Stimulated activated naive CD4-positive, alpha-beta T cell treated with Interleukin-2 at 50 U/mL for 16 hours (primary cell): ENCODE results near the gene NAA40.
"Not testable (repeated sequence)": the region's sequence is repeated elsewhere in the genome, so short reads cannot be mapped to it uniquely, and the experiment has no call there.

Experiments used
- DNase-seq: peaks from one replicate; lab custom pipeline; 2025; lab: John Stamatoyannopoulos, UW

Gene NAA40

GRCh38 chr11:63939397-63939891, 642 bp downstream of the NAA40 start:
- no peak for DNase-seq

GRCh38 chr11:63940786-63941185, 2.0 kb downstream of the NAA40 start:
- DNase-seq, result no peak

- DNase-seq, result no peak
Observed at GRCh38 chr11:63941901-63942300, 3.1 kb downstream of the NAA40 start.

- no peak for DNase-seq
Observed at GRCh38 chr11:63942803-63943202, 4.0 kb downstream of the NAA40 start.

- DNase-seq, result no peak
Observed at GRCh38 chr11:63944987-63945386, 6.2 kb downstream of the NAA40 start.

GRCh38 chr11:63945477-63946163, 6.8 kb downstream of the NAA40 start:
- peak; percentile 43 for DNase-seq

- peak; percentile 6 for DNase-seq
Observed at GRCh38 chr11:63951779-63952536, 13.2 kb downstream of the NAA40 start.

GRCh38 chr11:63952570-63952969, 13.8 kb downstream of the NAA40 start:
- DNase-seq, result no peak

- DNase-seq, result no peak
Observed at GRCh38 chr11:63958008-63958407, 19.2 kb downstream of the NAA40 start.

- DNase-seq, result no peak
Observed at GRCh38 chr11:63961608-63962412, 23.0 kb downstream of the NAA40 start.

- DNase-seq, result not testable (repeated sequence)
Observed at GRCh38 chr11:63963895-63964294, 25.1 kb downstream of the NAA40 start.

GRCh38 chr11:63966444-63966843, 27.6 kb downstream of the NAA40 start:
- DNase-seq, result no peak

- DNase-seq, result no peak
Observed at GRCh38 chr11:63969461-63969860, 30.7 kb downstream of the NAA40 start.

- DNase-seq, result no peak
Observed at GRCh38 chr11:63970902-63971301, 32.1 kb downstream of the NAA40 start.

- not testable (repeated sequence) for DNase-seq
Observed at GRCh38 chr11:63973912-63974258, 35.1 kb downstream of the NAA40 start.

- DNase-seq, result peak; percentile 97
Observed at GRCh38 chr11:63974259-63975143, 35.7 kb downstream of the NAA40 start, which contains the start of gene COX8A. Gene COX8A, plus strand, starts transcription at chr11:63974620. Its CDS starts 61 bp downstream, at chr11:63974681.

- DNase-seq, result no peak
Observed at GRCh38 chr11:63978551-63979239, 39.9 kb downstream of the NAA40 start.

GRCh38 chr11:63979426-63979825, 40.6 kb downstream of the NAA40 start:
- DNase-seq, result no peak

GRCh38 chr11:63985812-63986155, 47.0 kb downstream of the NAA40 start:
- DNase-seq, result peak; percentile 54

- peak; percentile 85 for DNase-seq
Observed at GRCh38 chr11:63986156-63986931, 47.5 kb downstream of the NAA40 start, which contains the start of gene OTUB1. Gene OTUB1, plus strand, starts transcription at chr11:63986438. Its CDS starts 19 bp downstream, at chr11:63986457.
